PFSK-1 (cell line): ENCODE data around the gene AFM.

Experiments used
- FOXP2 ChIP-seq: optimal IDR thresholded peaks from 2 replicates; pipeline ENCODE3; 2011; ENCODE audit warnings: borderline replicate concordance, control low read depth, inconsistent platforms; ENCODE audit not compliant: insufficient read depth; ENCODE audit errors: extremely low read length, extremely low read depth
- POLR2AphosphoS5 ChIP-seq: IDR thresholded peaks from 2 replicates; pipeline ENCODE4 v1.6.1; 2012; ENCODE audit warnings: low read depth, mild to moderate bottlenecking, control low read depth, low read length, moderate library complexity
- SIN3A ChIP-seq: IDR thresholded peaks from 2 replicates; pipeline ENCODE4 v1.6.1; 2012; ENCODE audit warnings: mild to moderate bottlenecking, low read length, moderate library complexity, borderline replicate concordance; ENCODE audit not compliant: insufficient read depth
- TAF1 ChIP-seq: IDR thresholded peaks from 2 replicates; pipeline ENCODE4 v1.6.1; 2012; ENCODE audit warnings: low read length, control low read depth, borderline replicate concordance; ENCODE audit not compliant: insufficient read depth
- TF ChIP-seq, protein P1 (sequence below), 2 experiments: IDR thresholded peaks; 2 replicates each; pipeline versions ENCODE4 v1.6.1 to v1.8.0; 2011 to 2012; ENCODE audit warnings: low read depth in 2 of 2, low read length in 2 of 2, control low read depth in 1 of 2, inconsistent platforms in 1 of 2, mild to moderate bottlenecking in 1 of 2, moderate library complexity in 1 of 2; ENCODE audit not compliant: insufficient read depth in 1 of 2

AFM gene

DNA sequence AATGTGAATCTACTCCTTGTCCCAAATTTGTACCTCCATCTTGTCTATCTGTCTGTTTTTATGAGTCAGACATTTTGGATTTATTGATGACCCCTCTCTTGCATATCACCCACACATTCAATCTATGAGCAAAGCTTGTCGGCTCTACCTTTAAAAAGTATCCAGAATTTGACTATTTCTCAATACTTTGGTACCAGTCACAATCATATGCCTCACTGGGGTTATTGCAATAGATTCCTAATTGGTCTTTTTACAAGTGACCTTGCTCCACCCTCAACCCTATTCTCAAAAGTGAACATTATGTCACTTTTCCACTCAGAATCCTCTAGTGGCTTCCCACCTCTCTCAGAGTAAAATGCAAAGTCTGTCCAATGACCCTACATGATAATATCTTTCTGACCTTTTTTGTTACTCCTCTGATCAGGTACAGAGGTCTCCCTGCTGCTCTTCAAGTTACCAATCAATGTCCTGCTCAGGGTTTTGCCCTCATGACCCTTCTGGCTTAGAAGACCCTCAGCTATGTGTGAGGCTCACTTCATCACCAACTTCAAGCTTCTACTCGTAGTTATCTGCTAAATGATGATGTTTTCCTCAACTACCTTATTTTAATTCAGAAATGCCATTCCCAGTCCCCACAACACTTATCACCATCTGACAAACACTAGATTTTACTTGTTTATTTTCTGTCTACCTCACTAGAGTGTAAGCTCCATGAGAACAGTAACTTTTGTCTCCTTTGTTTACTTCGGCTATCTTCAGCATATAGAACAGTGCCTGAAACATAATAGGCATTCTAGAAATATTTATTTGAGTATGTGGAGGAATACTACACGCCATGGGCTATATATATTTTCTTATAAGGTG is 23.1 kb upstream of the AFM start:
- TF ChIP-seq POLR2AphosphoS5: no peak
- TF ChIP-seq TAF1: no peak
- TF ChIP-seq SIN3A: no peak
- TF ChIP-seq, protein P1, sequence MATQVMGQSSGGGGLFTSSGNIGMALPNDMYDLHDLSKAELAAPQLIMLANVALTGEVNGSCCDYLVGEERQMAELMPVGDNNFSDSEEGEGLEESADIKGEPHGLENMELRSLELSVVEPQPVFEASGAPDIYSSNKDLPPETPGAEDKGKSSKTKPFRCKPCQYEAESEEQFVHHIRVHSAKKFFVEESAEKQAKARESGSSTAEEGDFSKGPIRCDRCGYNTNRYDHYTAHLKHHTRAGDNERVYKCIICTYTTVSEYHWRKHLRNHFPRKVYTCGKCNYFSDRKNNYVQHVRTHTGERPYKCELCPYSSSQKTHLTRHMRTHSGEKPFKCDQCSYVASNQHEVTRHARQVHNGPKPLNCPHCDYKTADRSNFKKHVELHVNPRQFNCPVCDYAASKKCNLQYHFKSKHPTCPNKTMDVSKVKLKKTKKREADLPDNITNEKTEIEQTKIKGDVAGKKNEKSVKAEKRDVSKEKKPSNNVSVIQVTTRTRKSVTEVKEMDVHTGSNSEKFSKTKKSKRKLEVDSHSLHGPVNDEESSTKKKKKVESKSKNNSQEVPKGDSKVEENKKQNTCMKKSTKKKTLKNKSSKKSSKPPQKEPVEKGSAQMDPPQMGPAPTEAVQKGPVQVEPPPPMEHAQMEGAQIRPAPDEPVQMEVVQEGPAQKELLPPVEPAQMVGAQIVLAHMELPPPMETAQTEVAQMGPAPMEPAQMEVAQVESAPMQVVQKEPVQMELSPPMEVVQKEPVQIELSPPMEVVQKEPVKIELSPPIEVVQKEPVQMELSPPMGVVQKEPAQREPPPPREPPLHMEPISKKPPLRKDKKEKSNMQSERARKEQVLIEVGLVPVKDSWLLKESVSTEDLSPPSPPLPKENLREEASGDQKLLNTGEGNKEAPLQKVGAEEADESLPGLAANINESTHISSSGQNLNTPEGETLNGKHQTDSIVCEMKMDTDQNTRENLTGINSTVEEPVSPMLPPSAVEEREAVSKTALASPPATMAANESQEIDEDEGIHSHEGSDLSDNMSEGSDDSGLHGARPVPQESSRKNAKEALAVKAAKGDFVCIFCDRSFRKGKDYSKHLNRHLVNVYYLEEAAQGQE (IDR thresholded peaks at IDR 0.05; ENCODE audit: insufficient read depth in 1 of 2, low read depth in 2 of 2, low read length in 2 of 2): no peak
- TF ChIP-seq FOXP2: no peak

DNA sequence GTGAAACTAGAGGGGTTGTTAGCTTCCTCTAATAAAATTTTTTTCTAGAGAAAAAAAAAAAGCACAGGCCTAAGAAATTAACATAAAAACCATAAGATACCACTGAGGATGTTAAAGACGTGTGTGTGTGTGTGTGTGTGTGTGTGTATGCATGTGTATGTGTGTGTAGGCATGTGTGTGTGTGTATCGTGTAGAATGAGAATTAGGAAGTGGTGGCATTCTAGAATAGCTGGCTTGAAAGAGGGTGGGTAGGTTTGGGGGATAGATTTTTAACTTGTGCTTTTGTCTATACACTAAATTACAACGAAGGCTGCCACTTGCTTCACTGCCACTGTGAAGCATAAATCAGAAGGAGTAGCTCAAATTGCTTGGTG is 22.5 kb upstream of the AFM start:
- TF ChIP-seq FOXP2 (no peak), TAF1 (no peak), SIN3A (no peak), POLR2AphosphoS5 (no peak)
- TF ChIP-seq, protein P1 (IDR thresholded peaks at IDR 0.05; ENCODE audit: insufficient read depth in 1 of 2, low read depth in 2 of 2, low read length in 2 of 2): no peak

DNA sequence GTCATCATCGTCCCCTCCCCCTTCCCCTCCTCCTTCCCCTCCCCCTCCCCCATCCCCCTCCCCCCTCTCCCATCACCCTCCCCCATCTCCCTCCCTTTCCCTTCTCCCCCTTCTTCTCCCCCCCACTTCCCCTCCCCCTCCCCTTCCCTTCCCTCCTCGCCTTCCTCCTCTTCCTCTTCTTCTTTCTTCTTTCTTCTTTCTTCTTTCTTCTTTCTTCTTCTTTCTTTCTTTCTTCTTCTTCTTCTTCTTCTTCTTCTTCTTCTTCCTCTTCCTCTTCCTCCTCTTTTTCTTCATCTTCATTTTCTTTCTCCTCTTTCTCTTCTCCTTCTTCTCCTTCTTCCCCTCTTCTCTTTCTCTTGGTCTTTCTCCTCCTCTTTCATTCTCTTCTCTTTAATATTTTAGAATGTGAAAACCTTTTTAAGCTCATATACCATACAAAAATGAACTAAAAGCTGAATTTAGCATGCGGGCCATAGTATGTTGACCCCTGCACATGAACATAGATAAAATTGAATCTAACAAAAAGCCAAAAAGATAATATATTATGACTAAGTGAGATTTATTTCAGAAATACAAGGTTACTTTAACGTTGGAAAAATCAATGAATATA is 20.5 kb upstream of the AFM start:
- TF ChIP-seq FOXP2 (no peak), SIN3A (no peak), POLR2AphosphoS5 (no peak), TAF1 (no peak)
- TF ChIP-seq, protein P1 (IDR thresholded peaks at IDR 0.05; ENCODE audit: insufficient read depth in 1 of 2, low read depth in 2 of 2, low read length in 2 of 2): no peak

DNA sequence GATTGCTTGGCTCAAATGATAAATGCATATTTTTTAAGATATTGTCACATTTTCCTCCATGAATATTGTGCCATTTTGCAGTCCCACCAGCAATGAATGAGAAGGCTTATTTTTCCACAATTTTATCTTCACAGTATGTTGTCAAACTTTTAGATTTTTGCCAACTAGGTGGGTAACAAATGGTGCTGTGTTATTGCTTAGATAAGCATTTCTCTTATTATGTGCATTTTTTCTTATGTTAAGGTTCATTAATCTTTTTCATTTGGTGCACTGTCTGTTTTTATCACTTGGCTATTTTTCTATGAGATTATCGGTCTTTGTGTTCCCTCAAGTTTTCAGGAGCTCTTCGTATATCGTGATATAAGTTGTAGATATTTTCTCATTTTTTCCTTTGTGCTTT is 13.4 kb upstream of the AFM start:
- TF ChIP-seq, protein P1 (IDR thresholded peaks at IDR 0.05; ENCODE audit: insufficient read depth in 1 of 2, low read depth in 2 of 2, low read length in 2 of 2): no peak
- TF ChIP-seq POLR2AphosphoS5 (no peak), TAF1 (no peak), FOXP2 (no peak), SIN3A (no peak)
